Measurements from ENCODE around the gene S1PR2.
A peak's percentile ranks its signal among the peaks of the same experiment; 100 is the strongest.
"Not testable (repeated sequence)": the region's sequence is repeated elsewhere in the genome, so short reads cannot be mapped to it uniquely, and the experiment has no call there.

Gene S1PR2

DNA sequence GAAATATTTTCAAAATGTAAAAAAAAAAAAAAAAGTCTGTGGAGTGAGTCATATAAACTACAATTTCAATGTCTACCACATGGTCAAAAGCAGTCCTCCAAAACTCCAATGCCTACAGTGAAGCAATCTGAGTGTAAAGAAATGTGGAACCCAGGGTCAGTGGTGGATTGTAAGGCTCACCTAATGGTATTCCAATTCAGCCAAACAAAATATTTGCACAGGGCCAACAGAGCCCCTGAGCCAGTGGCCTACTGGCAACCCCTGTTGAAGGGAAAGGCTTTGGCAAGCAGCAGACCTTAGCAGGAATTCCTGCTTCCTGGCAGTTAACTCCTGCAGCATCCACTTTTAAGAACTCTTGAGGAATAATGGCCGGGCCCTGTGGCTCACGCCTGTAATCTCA is 39.8 kb downstream of the S1PR2 start:
- peak; percentile 10 for DNase-seq (ENCODE audit: low spot score)

DNA sequence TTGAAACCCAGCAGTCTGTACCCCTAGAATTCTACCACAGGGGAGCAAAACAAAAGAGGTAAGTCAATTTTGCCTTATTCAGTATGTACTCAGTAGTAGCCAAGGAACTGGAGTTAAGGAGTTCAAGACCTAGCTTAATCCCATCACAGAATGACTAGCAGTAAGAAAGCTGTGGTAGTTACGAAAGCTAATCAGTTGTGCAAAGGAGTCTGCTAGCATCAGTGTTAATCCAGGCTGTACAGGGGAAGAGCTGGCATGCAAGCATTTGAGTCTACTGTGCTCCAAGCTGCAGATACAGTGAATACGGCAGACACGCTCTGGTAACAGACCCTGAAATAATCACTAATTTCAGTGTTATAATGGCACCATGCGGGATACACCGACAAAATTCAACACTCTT is 41.1 kb downstream of the S1PR2 start:
- no peak for DNase-seq (ENCODE audit: low spot score)

DNA sequence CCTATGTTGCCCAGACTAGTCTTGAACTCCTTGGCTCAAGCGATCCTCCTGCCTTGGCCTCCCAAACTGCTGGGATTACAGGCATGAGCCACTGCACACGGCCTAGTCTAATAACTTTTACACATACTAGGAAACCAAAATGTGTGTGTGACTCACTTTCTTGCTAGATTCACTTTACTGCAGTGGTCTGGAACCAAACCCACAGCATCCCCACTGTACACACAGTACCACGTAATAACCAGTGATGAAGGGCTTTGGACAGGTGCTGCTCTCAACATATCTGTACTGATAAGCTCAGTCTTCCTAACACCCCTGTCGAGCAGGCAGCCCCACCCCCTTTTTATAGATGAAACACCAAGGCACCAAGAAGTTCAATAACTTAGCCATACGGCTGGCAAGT is 41.5 kb downstream of the S1PR2 start:
- DNase-seq (ENCODE audit: low spot score): no peak

DNA sequence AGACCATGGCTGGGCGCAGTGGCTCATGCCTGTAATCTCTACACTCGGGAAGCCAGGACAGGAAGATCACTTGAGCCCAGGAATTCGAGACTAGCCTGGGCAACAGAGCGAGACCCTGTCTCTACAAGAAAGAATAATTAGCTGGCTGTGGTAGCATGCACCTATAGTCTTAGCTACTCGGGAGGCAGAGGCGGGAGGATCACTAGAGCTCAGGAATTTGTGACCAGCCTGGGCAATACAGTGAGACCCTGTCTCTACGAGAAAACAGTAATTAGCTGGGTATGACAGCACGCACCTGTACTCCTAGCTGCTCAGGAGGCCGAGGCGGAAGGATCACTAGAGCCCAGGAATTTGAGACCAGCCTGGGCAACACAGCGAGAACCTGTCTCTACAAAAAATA is 43.8 kb downstream of the S1PR2 start:
- no peak for DNase-seq (ENCODE audit: low spot score)

DNA sequence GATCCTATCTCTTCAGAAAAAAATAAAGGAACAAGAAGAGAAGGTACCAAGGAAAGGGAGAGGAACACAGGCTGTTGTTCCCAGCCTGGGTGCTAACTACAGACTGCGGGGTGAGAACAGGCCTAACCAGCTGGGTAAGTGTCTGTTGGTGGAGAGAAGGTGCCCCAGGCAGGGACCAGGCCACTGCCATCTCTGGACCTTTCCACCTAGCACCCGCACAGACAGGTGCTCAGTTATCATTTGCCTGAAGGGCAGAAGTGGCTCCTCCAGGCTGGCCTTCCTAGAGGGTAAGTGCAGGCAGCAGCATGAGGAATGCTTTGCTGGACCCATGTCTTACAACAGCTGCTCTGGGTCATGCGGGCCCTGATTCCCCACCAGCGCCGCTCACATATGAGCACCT is 46.5 kb downstream of the S1PR2 start:
- no peak for DNase-seq (ENCODE audit: low spot score)

DNA sequence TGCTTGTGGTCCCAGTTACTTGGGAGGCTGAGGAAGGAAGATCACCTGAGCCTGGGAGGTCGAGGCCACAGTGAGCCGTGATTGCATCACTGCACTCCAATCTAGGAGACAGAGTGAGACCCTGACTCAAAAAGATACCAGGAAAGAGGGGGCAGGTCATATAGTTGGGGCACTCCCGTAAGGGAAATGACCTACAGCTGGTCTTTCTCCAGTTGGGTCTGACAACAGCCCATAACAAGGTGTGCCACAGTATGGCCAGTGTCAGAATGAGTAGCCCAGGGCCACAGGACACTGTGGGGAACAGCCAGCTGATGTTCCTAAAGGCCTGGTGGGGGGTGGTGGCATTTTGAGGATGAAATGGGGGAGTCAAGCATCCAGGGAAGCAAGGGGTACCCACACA is 47.2 kb downstream of the S1PR2 start:
- DNase-seq (ENCODE audit: low spot score): no peak

DNA sequence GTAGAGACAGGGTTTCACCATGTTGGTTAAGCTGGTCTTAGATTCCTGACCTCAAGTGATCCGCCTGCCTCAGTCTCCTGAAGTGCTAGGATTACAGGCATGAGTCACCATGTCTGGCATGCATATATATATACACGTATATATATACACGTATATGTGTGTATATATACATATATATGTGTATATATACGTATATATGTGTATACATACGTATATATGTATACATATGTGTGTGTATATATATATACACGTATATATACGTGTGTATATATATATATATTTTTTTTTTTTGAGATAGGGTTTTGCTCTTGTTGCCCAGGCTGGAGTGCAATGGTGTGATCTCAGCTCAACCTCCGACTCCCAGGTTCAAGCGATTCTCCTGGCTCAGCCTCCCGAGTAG is 48.3 kb downstream of the S1PR2 start:
- DNase-seq (ENCODE audit: low spot score): no peak

DNA sequence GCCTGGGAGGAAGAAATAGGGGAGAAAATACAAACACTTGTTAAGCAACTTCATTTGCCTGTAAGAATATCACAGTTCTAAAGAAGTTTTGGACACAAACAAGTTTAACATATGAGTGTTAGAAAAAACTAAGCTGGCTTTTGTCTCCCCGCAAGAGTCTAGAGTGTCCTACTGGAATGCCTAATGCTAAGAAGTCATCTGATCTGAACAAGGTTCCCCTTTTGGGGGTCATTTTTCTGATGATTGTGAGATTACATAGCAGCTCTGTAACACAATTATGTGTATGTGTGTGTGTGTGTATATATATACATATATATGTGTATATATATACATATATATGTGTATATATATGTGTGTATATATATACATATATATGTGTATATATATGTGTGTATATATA is 49.1 kb downstream of the S1PR2 start:
- no peak for DNase-seq (ENCODE audit: low spot score)

DNA sequence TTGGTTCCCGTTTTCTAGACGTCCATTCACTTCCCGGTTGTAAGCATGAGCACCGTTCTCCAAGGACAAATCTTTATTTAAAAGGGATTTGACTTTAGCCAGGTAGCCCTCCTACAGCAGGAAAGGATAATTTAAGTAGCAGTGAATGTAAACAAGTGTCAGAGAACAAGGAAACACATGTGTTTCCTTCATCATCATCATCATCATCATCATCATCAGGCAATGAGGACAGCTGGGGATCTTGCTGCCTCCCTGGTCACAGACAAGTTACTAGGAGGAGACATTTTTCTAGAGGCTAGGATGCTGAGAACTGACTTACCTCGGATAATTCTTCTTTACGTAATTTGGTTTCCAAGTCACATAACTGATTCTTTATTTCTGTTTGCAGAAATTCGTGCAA is 50.7 kb downstream of the S1PR2 start:
- DNase-seq (ENCODE audit: low spot score): no peak

DNA sequence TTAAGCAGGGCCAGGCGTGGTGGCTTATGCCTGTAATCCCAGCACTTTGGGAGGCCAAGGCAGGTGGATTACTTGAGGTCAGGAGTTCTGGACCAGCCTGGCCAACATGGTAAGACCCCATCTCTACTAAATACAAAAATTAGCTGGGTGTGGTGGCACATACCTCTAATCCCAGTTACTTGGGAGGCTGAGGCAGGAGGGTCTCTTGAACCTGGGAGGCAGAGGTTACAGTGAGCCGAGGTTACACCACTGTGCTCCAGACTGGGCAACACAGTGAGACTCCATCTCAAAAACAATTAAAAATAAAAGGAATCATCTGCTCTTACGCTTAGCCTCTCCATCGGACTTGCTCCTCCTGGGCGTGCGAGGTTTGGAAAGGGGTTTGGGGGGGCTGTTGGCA is 51.1 kb downstream of the S1PR2 start:
- not testable (repeated sequence) for DNase-seq (ENCODE audit: low spot score)

DNA sequence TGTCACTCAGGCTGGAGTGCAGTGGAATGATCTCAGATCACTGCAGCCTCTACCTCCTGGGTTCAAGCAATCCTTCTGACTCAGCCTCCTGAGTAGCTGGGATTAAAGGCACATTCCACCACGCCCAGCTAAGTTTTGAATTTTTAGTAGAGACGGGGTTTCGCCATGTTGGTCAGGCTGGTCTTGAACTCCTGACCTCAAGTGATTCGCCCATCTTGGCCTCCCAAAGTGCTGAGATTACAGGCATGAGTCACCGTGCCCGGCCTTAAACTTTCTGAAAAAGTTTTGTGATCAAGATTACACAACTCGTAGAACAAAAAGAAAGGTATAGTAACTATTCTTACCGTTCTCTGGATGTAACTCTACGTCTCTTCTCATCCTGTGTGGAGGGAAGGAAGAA is 57.6 kb downstream of the S1PR2 start:
- DNase-seq (ENCODE audit: low spot score): no peak

All from kidney capillary endothelial cell (primary cell).